D721Med (cell line): ENCODE results near the gene FGGY.
"Not testable (repeated sequence)": the region's sequence is repeated elsewhere in the genome, so short reads cannot be mapped to it uniquely, and the experiment has no call there.

Experiments used
- DNase-seq: peaks from one replicate; pipeline ENCODE4 v3.0.0; 2011; ENCODE audit warnings: low spot score; ENCODE audit not compliant: insufficient read length
- FAIRE-seq: peaks from 2 replicates; lab custom pipeline; 2011; peaks lifted over from hg19 to GRCh38; lab: Jason Lieb, UNC
- CTCF ChIP-seq: IDR thresholded peaks from 2 replicates; pipeline ENCODE4 v1.5.1; 2012; ENCODE audit warnings: mild to moderate bottlenecking, control low read depth; ENCODE audit not compliant: insufficient read depth; ENCODE audit errors: missing control alignments

FGGY gene

GRCh38 chr1:59295618-59296017 lies 1.3 kb upstream of the FGGY start:
- TF ChIP-seq CTCF, result no peak
- DNase-seq (no peak), FAIRE-seq (no peak)

GRCh38 chr1:59298026-59298583 lies 1.2 kb downstream of the FGGY start:
- TF ChIP-seq CTCF, result no peak
- FAIRE-seq (no peak), DNase-seq (no peak)

GRCh38 chr1:59298710-59299346 lies 1.9 kb downstream of the FGGY start:
- TF ChIP-seq CTCF, result no peak
- FAIRE-seq (no peak), DNase-seq (no peak)

GRCh38 chr1:59299670-59300069 lies 2.8 kb downstream of the FGGY start:
- not testable (repeated sequence) for FAIRE-seq, DNase-seq

- FAIRE-seq, result no peak
- no peak for DNase-seq
- TF ChIP-seq CTCF, result no peak
These were observed 5.4 kb downstream of the FGGY start for GRCh38 chr1:59302297-59302696.

GRCh38 chr1:59302871-59303270 lies 6.0 kb downstream of the FGGY start:
- FAIRE-seq, result no peak
- no peak for DNase-seq
- no peak for TF ChIP-seq CTCF

GRCh38 chr1:59305188-59305587 lies 8.3 kb downstream of the FGGY start:
- FAIRE-seq (no peak), DNase-seq (no peak)
- TF ChIP-seq CTCF, result no peak
